ENCODE data around the gene PEAK3. TPM values are rescaled to one million over a fixed set of nuclear protein-coding genes. Genes with fewer than 3 reads are reported as not detected.

PEAK3 gene
- total RNA-seq, 1 donor from 2014 or later, result 0.19 TPM

- DNase-seq (ENCODE audit: low spot score), result no peak
- intact Hi-C loops (cut with DNase I), result no loop called here
Observed at GRCh38 chr19:2255982-2256685, 25.8 kb downstream of the PEAK3 start, which contains the start of gene JSRP1. Gene JSRP1 (minus strand): TSS chr19:2256417. CDS start chr19:2255314, 1,103 bp downstream.

- DNase-seq (ENCODE audit: low spot score), result no peak
- intact Hi-C loops (cut with DNase I), result no loop called here
Observed at GRCh38 chr19:2255112-2255845, 26.7 kb downstream of the PEAK3 start.

GRCh38 chr19:2254064-2254872, 27.7 kb downstream of the PEAK3 start:
- no peak for DNase-seq (ENCODE audit: low spot score)
- intact Hi-C loops (cut with DNase I), result no loop called here

- intact Hi-C loops (cut with DNase I), result no loop called here
Observed at GRCh38 chr19:2253106-2254063, 28.6 kb downstream of the PEAK3 start.

DNA sequence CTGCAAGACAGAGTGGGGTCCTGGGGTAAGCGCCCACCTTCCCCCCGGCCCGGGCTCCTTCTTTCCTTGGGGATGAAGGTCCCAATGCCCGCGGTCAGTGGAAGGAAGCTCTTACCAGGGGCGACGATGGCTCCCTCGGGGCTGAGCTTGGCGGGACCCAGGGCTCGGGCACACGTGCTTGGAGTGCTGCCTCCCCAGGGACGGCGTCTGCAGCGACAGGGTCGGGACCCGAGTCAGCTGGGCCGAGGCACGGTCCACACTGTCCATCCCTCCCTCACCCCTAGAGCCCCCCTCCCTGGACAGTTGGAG, 29.2 kb downstream of the PEAK3 start:
- intact Hi-C loops (cut with DNase I), result no loop called here
- DNase-seq (ENCODE audit: low spot score), result no peak

More at GRCh38 chr19:2253106-2254063, 28.6 kb downstream of the PEAK3 start:
- DNase-seq (ENCODE audit: low spot score), result no peak

DNA sequence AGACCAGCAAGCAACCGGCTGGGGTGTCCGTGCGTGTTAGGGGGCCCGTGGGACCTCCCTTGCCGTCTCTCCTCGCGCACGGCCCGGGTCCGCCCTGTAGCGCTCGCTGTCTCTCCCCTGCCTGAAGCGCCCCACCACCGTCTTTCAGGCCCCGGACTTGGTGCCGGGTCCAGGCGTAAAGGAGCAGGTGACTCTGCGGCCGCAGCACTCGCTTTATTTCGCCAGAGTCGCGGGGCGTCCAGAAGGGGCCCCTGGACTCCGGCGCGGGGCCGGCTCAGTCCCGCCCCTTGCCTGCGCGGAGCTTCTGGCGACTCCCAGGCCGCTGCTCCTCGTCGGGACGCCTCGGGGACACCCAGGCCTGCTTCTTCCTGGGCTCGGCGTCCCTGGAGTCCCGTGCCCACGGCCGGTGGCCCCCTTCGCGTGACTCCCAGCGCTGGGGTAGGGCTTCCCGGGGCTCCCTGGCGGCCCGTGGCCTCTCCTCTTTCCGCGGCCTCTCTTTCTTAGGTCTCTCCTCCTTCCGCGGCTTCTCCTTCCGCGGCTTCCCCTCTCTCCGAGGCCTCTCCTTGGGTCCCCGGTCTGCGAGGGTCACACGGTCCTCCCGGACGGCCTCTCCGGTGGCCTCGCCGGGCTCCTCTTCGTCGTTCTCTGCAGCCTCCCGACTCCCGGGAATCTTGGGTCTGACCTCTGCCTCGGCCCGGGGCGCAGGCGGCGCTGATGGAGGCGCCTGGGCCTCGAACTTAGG, 29.7 kb downstream of the PEAK3 start:
- intact Hi-C loops (cut with DNase I), result no loop called here
- no peak for DNase-seq (ENCODE audit: low spot score)

DNA sequence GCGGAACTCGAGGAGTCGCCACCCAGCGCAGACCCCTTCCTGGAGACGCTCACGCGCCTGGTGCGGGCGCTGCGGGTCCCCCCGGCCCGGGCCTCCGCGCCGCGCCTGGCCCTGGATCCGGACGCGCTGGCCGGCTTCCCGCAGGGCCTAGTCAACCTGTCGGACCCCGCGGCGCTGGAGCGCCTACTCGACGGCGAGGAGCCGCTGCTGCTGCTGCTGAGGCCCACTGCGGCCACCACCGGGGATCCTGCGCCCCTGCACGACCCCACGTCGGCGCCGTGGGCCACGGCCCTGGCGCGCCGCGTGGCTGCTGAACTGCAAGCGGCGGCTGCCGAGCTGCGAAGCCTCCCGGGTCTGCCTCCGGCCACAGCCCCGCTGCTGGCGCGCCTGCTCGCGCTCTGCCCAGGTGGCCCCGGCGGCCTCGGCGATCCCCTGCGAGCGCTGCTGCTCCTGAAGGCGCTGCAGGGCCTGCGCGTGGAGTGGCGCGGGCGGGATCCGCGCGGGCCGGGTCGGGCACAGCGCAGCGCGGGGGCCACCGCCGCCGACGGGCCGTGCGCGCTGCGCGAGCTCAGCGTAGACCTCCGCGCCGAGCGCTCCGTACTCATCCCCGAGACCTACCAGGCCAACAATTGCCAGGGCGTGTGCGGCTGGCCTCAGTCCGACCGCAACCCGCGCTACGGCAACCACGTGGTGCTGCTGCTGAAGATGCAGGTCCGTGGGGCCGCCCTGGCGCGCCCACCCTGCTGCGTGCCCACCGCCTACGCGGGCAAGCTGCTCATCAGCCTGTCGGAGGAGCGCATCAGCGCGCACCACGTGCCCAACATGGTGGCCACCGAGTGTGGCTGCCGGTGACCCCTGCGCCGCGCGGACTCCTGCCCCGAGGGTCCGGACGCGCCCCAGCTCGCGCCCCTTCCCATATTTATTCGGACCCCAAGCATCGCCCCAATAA, 30.6 kb downstream of the PEAK3 start:
- intact Hi-C loops (cut with DNase I), result no loop called here
- DNase-seq (ENCODE audit: low spot score), result no peak

- DNase-seq (ENCODE audit: low spot score), result no peak
- intact Hi-C loops (cut with DNase I), result no loop called here
Observed at GRCh38 chr19:2250766-2251105, 31.2 kb downstream of the PEAK3 start.

- DNase-seq (ENCODE audit: low spot score), result no peak
- intact Hi-C loops (cut with DNase I), result no loop called here
Observed at GRCh38 chr19:2249880-2250765, 31.9 kb downstream of the PEAK3 start.

DNA sequence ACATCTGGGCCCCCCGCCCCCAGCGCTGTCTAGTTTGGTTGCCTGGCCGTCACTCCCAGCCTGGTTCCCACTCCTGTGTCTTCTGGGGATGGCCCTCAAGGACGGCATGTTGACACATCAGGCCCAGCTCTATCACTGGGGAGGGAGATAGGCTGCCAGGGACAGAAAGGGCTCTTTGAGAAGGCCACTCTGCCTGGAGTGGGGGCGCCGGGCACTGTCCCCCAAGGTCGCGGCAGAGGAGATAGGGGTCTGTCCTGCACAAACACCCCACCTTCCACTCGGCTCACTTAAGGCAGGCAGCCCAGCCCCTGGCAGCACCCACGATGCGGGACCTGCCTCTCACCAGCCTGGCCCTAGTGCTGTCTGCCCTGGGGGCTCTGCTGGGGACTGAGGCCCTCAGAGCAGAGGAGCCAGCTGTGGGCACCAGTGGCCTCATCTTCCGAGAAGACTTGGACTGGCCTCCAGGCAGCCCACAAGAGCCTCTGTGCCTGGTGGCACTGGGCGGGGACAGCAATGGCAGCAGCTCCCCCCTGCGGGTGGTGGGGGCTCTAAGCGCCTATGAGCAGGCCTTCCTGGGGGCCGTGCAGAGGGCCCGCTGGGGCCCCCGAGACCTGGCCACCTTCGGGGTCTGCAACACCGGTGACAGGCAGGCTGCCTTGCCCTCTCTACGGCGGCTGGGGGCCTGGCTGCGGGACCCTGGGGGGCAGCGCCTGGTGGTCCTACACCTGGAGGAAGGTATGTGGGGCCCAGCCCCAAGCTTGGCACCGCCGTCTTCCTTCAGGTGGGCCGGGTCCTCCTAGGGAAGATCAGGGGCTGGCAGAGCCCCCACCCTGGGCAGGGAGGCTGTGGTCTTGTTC, 32.7 kb downstream of the PEAK3 start, which contains the start of gene AMH:
Gene AMH, plus strand, starts transcription at position 314 of the 857 bp plus-strand sequence. Its CDS starts 10 bp downstream, at position 324.
- intact Hi-C loops (cut with DNase I), result no loop called here
- DNase-seq (ENCODE audit: low spot score), result no peak

DNA sequence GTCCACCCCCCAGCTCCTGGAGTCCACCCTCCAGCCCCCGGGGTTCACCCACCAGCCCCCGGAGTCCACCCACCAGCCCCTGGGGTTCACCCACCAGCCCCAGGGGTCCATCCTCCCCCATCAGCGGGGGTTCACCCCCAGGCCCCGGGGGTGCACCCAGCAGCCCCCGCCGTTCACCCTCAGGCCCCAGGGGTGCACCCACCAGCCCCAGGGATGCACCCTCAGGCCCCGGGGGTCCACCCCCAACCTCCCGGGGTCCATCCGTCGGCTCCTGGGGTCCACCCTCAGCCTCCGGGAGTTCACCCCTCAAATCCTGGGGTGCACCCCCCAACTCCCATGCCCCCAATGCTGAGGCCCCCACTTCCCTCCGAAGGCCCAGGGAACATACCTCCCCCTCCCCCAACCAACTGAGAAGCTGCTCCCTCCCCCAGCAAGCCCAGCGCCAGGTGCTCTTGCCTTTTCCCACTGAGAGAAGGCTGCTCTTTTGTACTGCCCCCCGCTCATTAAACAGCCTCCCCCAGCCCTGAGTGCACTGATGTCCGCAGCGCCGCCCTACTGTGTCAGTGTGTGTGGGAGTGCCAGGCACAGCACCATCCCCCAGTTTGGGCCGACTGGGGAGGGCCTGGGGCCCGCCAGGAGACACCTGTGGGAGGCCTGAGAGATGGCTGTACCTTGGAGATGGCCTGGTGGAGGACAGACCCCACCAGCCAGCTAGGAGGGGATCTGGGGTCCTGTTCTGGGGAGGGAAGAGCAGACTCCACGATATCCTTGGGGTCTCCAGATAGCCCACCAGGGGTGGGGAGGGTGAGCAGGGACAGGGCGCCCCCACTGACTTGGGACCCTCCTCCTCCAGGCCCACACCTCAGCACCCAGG, 33.6 kb downstream of the PEAK3 start:
- DNase-seq (ENCODE audit: low spot score), result no peak
- intact Hi-C loops (cut with DNase I), result no loop called here

- no peak for DNase-seq (ENCODE audit: low spot score)
- intact Hi-C loops (cut with DNase I), result no loop called here
Observed at GRCh38 chr19:2247433-2248101, 34.4 kb downstream of the PEAK3 start.

DNA sequence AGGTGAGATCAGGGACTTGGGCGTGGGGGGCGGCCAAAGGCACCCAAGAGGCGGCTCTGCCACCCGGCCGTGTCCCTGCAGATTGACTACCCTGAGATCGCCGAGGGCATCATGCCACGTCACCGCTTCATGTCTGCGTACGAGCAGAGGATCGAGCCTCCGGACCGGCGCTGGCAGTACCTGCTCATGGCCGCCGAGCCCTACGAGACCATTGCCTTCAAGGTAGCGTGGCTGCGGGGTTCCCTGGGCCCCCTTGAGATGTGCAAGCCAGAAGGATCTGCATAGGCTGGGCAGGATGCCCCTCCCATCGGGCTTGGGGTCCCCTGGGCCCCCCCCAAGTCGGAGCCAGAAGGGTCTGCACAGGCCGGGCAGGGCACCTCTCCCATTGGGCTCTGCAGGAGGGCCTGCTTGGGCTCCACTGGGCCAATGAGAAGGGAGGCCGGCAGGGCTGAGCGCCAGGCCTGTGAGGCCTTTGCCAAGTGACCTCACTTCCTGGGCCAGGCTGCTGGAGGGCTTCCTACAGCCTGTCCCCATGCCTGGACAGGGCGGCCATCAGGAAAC, 35.1 kb downstream of the PEAK3 start:
- intact Hi-C loops (cut with DNase I), result no loop called here
- DNase-seq (ENCODE audit: low spot score), result no peak

Data from cardiac septum (tissue), 1 donor.